H1 (cell line): ENCODE data around the gene RNF123. TPM values are rescaled to one million over a fixed set of nuclear protein-coding genes. Genes with fewer than 3 reads are reported as not detected.

ENCODE experiments used
- CTCF ChIA-PET: fragments of 300-600 bp; sonication (Branson Sonifier 250); formaldehyde crosslinking; loops from one replicate; lab custom pipeline; 2021; ENCODE audit not compliant: partially characterized antibody; lab: Charles Lee
- POLR2A ChIA-PET: fragments of 300-600 bp; sonication (Branson Sonifier 250); formaldehyde crosslinking; loops from one replicate; lab custom pipeline; 2021; ENCODE audit warnings: inconsistent platforms; ENCODE audit not compliant: partially characterized antibody; lab: Charles Lee
- DNase-seq, 2 experiments: peaks; one replicate each; pipeline versions ENCODE4 v3.0.0 to v3.0.0-alpha.2; 2010 to 2022; ENCODE audit warnings: low spot score in 2 of 2, low read depth in 1 of 2, mixed read lengths in 1 of 2
- FAIRE-seq: peaks from 2 replicates; lab custom pipeline; 2011; peaks lifted over from hg19 to GRCh38; lab: Jason Lieb, UNC
- H2AFZ ChIP-seq: 2 replicates; pipeline ENCODE4 v1.8.1; 2012; ENCODE audit warnings: low read length, inconsistent platforms
- H2AK5ac ChIP-seq: 2 replicates; pipeline ENCODE4 v1.6.1; 2013; ENCODE audit warnings: low read depth, low read length
- H2BK120ac ChIP-seq: replicated peaks from 2 replicates; pipeline ENCODE3; 2013; ENCODE audit warnings: low read depth, low read length, inconsistent platforms
- H2BK12ac ChIP-seq: 2 replicates; pipeline ENCODE4 v1.6.1; 2013; ENCODE audit warnings: low read depth, low read length
- H2BK15ac ChIP-seq: 2 replicates; pipeline ENCODE4 v1.6.1; 2013; ENCODE audit warnings: low read length
- H2BK20ac ChIP-seq: 2 replicates; pipeline ENCODE4 v1.6.1; 2013; ENCODE audit warnings: low read length
- H2BK5ac ChIP-seq: 2 replicates; pipeline ENCODE4 v1.6.1; 2013; ENCODE audit warnings: low read depth, low read length
- H3K14ac ChIP-seq: 2 replicates; pipeline ENCODE4 v1.6.1; 2013; ENCODE audit warnings: inconsistent platforms; ENCODE audit not compliant: insufficient read length
- H3K18ac ChIP-seq: 2 replicates; pipeline ENCODE4 v1.6.1; 2013; ENCODE audit warnings: low read length; ENCODE audit errors: extremely low read depth
- H3K23ac ChIP-seq: 2 replicates; pipeline ENCODE4 v1.6.1; 2013; ENCODE audit warnings: inconsistent platforms; ENCODE audit not compliant: insufficient read length
- H3K23me2 ChIP-seq: 2 replicates; pipeline ENCODE4 v1.6.1; 2013; ENCODE audit warnings: low read depth, low read length
- H3K27ac ChIP-seq: 2 replicates; pipeline ENCODE4 v1.6.1; 2011; ENCODE audit warnings: low read depth, low read length, inconsistent platforms
- H3K27me3 ChIP-seq, 4 experiments: replicated peaks in 1 of 4; 1 replicate in 1 of 4; 2 replicates in 3 of 4; pipeline versions ENCODE4 v1.6.1 to v1.8.1; 2011 to 2013; ENCODE audit warnings: low read length in 3 of 4, mild to moderate bottlenecking in 3 of 4, inconsistent platforms in 2 of 4, mixed read lengths in 2 of 4, moderate library complexity in 1 of 4; ENCODE audit not compliant: control insufficient read depth in 3 of 4, insufficient read depth in 3 of 4; ENCODE audit errors: extremely low read depth in 1 of 4
- H3K36me3 ChIP-seq, 4 experiments: 2 replicates each; pipeline versions ENCODE4 v1.6.1 to v1.8.1; 2011 to 2013; ENCODE audit warnings: mild to moderate bottlenecking in 4 of 4, low read length in 3 of 4, moderate library complexity in 2 of 4, control low read depth in 1 of 4, inconsistent platforms in 1 of 4; ENCODE audit not compliant: insufficient read depth in 4 of 4, control insufficient read depth in 2 of 4
- H3K4ac ChIP-seq: replicated peaks from 2 replicates; pipeline ENCODE3; 2013; ENCODE audit warnings: low read length, low read depth, mixed read lengths, inconsistent platforms; ENCODE audit not compliant: insufficient read length
- H3K4me1 ChIP-seq, 4 experiments: replicated peaks in 1 of 4; 1 replicate in 1 of 4; 2 replicates in 3 of 4; pipeline versions ENCODE4 v1.6.1 to v1.8.1; 2011 to 2013; ENCODE audit warnings: low read length in 3 of 4, inconsistent platforms in 2 of 4, mixed read lengths in 1 of 4; ENCODE audit not compliant: insufficient read depth in 4 of 4, control insufficient read depth in 3 of 4
- H3K4me2 ChIP-seq, 2 experiments: 2 replicates each; pipeline versions ENCODE4 v1.6.1 to v1.8.1; 2011 to 2013; ENCODE audit warnings: low read depth in 2 of 2, low read length in 2 of 2, control low read depth in 1 of 2, inconsistent platforms in 1 of 2, mild to moderate bottlenecking in 1 of 2; ENCODE audit not compliant: insufficient read depth in 1 of 2
- H3K4me3 ChIP-seq, 4 experiments: fragments of 200-600, 300-600 bp in 1 of 4; sonication (generic), shearing (Covaris generic), sonication (Bioruptor Twin) in 1 of 4; 2 replicates each; pipeline versions ENCODE4 v1.5.1 to v1.8.1; 2011 to 2016; ENCODE audit warnings: low read length in 4 of 4, low read depth in 3 of 4, control low read depth in 2 of 4, inconsistent platforms in 2 of 4, mild to moderate bottlenecking in 2 of 4, mixed read lengths in 1 of 4, moderate library complexity in 1 of 4; ENCODE audit not compliant: insufficient read depth in 2 of 4; ENCODE audit errors: extremely low read depth in 1 of 4
- H3K56ac ChIP-seq: replicated peaks from 2 replicates; pipeline ENCODE3; 2013; ENCODE audit warnings: low read depth, mild to moderate bottlenecking, mixed read lengths, low read length, inconsistent platforms; ENCODE audit not compliant: insufficient read length
- H3K79me1 ChIP-seq: 2 replicates; pipeline ENCODE4 v1.6.1; 2013; ENCODE audit warnings: low read depth, low read length, control low read depth
- H3K79me2 ChIP-seq, 2 experiments: 2 replicates each; pipeline versions ENCODE4 v1.6.1 to v1.8.1; 2012 to 2013; ENCODE audit warnings: low read length in 2 of 2, mild to moderate bottlenecking in 2 of 2, inconsistent platforms in 1 of 2; ENCODE audit not compliant: insufficient read depth in 2 of 2, control insufficient read depth in 1 of 2
- H3K9ac ChIP-seq, 4 experiments: replicated peaks in 1 of 4; 1 replicate in 1 of 4; 2 replicates in 3 of 4; pipeline versions ENCODE4 v1.6.1 to v1.8.1; 2011 to 2013; ENCODE audit warnings: low read depth in 3 of 4, low read length in 3 of 4, control low read depth in 2 of 4, mild to moderate bottlenecking in 2 of 4, moderate library complexity in 2 of 4, inconsistent platforms in 1 of 4; ENCODE audit errors: extremely low read depth in 1 of 4
- H3K9me3 ChIP-seq, 2 experiments: 2 replicates each; pipeline versions ENCODE4 v1.6.1 to v1.8.1; 2012 to 2013; ENCODE audit warnings: mild to moderate bottlenecking in 2 of 2, moderate library complexity in 2 of 2, control low read depth in 1 of 2, inconsistent platforms in 1 of 2, low read depth in 1 of 2, low read length in 1 of 2, mixed read lengths in 1 of 2; ENCODE audit not compliant: insufficient read depth in 2 of 2
- H4K20me1 ChIP-seq, 2 experiments: replicated peaks in 1 of 2; 2 replicates each; pipeline versions ENCODE3 to v1.8.1; 2011 to 2013; ENCODE audit warnings: inconsistent platforms in 2 of 2, low read length in 2 of 2, mild to moderate bottlenecking in 1 of 2; ENCODE audit not compliant: insufficient read depth in 2 of 2, control insufficient read depth in 1 of 2
- H4K5ac ChIP-seq: 2 replicates; pipeline ENCODE4 v1.6.1; 2013; ENCODE audit warnings: low read length, low read depth, mixed read lengths, inconsistent platforms; ENCODE audit not compliant: insufficient read length
- H4K8ac ChIP-seq: 2 replicates; pipeline ENCODE4 v1.8.0; 2013; ENCODE audit warnings: mild to moderate bottlenecking, moderate library complexity, low read length, inconsistent platforms; ENCODE audit not compliant: insufficient read depth; ENCODE audit errors: extremely low read depth
- H4K91ac ChIP-seq: replicated peaks from 2 replicates; pipeline ENCODE3; 2013; ENCODE audit warnings: low read length, mixed read lengths, inconsistent platforms; ENCODE audit not compliant: insufficient read length
- CHD1 ChIP-seq: IDR thresholded peaks from 2 replicates; pipeline ENCODE4 v1.6.1; 2012; ENCODE audit warnings: low read depth, low read length, improper control_type of control experiment
- NANOG ChIP-seq: IDR thresholded peaks from 2 replicates; pipeline ENCODE4 v1.6.1; 2011; ENCODE audit warnings: low read length, low read depth, mild to moderate bottlenecking, inconsistent platforms; ENCODE audit not compliant: insufficient read depth, poor library complexity, severe bottlenecking
- WGBS, 2 experiments: shearing (Covaris generic) in 1 of 2; methylation state at CpG; one replicate each; pipeline versions ENCODE4 v1.1.6 to v1.1.7; 2013 to 2015; ENCODE audit warnings: low lambda C conversion rate in 2 of 2, mixed read lengths in 2 of 2, inconsistent platforms in 1 of 2, low coverage in 1 of 2, missing lambda C conversion rate in 1 of 2; ENCODE audit not compliant: insufficient replicate concordance in 2 of 2, insufficient coverage in 1 of 2, insufficient read length in 1 of 2; ENCODE audit errors: extremely low coverage in 1 of 2, missing lambda C conversion rate in 1 of 2; 5-methylcytosine and 5-hydroxymethylcytosine counted together
- polyA plus RNA-seq, 7 experiments: library from polyadenylated mRNA; depleted of rRNA in 3 of 7; stranded (reverse) in 5 of 7; unstranded in 2 of 7; fragments of >200 nt in 5 of 7; fragments of 200-250 nt in 2 of 7; gene quantifications; 1 replicate in 5 of 7; 2 replicates in 1 of 7; 4 replicates in 1 of 7; pipeline versions ENCODE4 v1.2.1 to v1.2.3, GENCODE V29; 2011 to 2013; ENCODE audit warnings: missing spikeins in 2 of 7, mixed read lengths in 2 of 7
- total RNA-seq: library from RNA; stranded (reverse); fragmentation: NEBNext Ultra II Directional; extraction: Animal tissue kit (Norgen Biotek cat#: 25700); gene quantifications from 2 replicates; pipeline ENCODE4 v1.2.1, GENCODE V29; 2021
- TF ChIP-seq, protein P1 (sequence below): IDR thresholded peaks from 2 replicates; pipeline ENCODE4 v1.6.1; 2012; ENCODE audit warnings: inconsistent platforms
- TF ChIP-seq, protein P2 (sequence below): IDR thresholded peaks from 2 replicates; pipeline ENCODE4 v1.6.1; 2012; ENCODE audit warnings: inconsistent platforms

The RNF123 gene
- total and polyA plus RNA-seq, 2 of the 8 experiments (the other 6 are each of a cell fraction or from before 2014, with no cell fraction given), result 30.5 to 57.7 TPM

DNA sequence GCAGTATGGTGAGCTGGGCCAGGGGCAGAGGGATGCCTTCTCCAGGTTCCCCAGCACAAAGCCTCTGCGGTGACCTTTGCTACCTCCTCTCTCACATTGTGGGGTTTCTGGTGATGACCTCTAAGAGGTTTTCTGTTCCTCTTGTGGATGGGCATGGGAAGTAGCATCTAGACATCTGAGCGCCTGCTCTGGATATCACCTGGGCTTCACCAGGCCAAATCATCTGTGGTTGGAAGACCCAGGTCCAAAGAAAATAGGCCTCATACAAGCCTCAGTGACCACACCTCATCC, 8.2 kb upstream of the RNF123 start:
- Histone ChIP-seq H3K36me3 (peaks cover 45 to 73% (median 68%) of the 10 kb centered on the region in 4 experiments), H2AFZ (no peak overlapping the region), H3K56ac (no peak overlapping the region), H3K4me1 (no peaks in the 10 kb centered on the region), H2AK5ac (no peak overlapping the region), H2BK15ac (no peak overlapping the region), H2BK20ac (no peak overlapping the region), H3K9me3 (no peaks in the 10 kb centered on the region), H3K4me2 (no peak overlapping the region), H3K27me3 (peaks cover 0 to 3% (median 3%) of the 10 kb centered on the region in 4 experiments; a peak in 2 of 7 replicates), H2BK12ac (no peak overlapping the region), H3K9ac (no peak overlapping the region), H3K23ac (no peak overlapping the region), H3K79me1 (no peaks in the 10 kb centered on the region), H3K4ac (no peak overlapping the region), H4K5ac (no peak overlapping the region), H3K18ac (no peak overlapping the region), H4K91ac (no peak overlapping the region), H3K4me3 (no peak overlapping the region), H3K23me2 (peaks cover 2% of the 10 kb centered on the region; the same call in 1 of the 2 replicates), H2BK120ac (no peak overlapping the region), H4K20me1 (peaks cover 0 to 21% of the 10 kb centered on the region in 2 experiments), H2BK5ac (no peak overlapping the region), H4K8ac (no peak overlapping the region), H3K27ac (no peak overlapping the region), H3K79me2 (no peaks in the 10 kb centered on the region), H3K14ac (no peak overlapping the region)
- TF ChIP-seq, protein P1, sequence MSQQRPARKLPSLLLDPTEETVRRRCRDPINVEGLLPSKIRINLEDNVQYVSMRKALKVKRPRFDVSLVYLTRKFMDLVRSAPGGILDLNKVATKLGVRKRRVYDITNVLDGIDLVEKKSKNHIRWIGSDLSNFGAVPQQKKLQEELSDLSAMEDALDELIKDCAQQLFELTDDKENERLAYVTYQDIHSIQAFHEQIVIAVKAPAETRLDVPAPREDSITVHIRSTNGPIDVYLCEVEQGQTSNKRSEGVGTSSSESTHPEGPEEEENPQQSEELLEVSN, result no peak
- TF ChIP-seq, protein P2, sequence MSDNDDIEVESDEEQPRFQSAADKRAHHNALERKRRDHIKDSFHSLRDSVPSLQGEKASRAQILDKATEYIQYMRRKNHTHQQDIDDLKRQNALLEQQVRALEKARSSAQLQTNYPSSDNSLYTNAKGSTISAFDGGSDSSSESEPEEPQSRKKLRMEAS, result no peak
- TF ChIP-seq NANOG (no peak), CHD1 (no peak)
- WGBS, 2 experiments, result 100% methylated on average over 2 of the region's 2 CpGs; no CpG with 5 or more reads in 1 of the 2 experiments
- FAIRE-seq (no peak), DNase-seq (no peak)
- ChIA-PET POLR2A (interaction anchor here (1.1 to 1.5 kb wide), 2 partner anchors 33 to 58 kb away, joined by 3 read pairs; no protein-coding TSS in a partner anchor), CTCF (interaction anchor here (0.6 to 2.3 kb wide), 4 partner anchors 20 to 208 kb away, joined by 3 to 6 read pairs (median 6); no protein-coding TSS in a partner anchor)
